HCEC 1CT (cell line): ENCODE data around the gene UTP14A.
A peak's percentile ranks its signal among the peaks of the same experiment; 100 is the strongest.
"Not testable (repeated sequence)": the region's sequence is repeated elsewhere in the genome, so short reads cannot be mapped to it uniquely, and the experiment has no call there.

Source experiments
- DNase-seq: peaks from one replicate; pipeline ENCODE4 v3.0.0-alpha.2; 2017

UTP14A gene, protein sequence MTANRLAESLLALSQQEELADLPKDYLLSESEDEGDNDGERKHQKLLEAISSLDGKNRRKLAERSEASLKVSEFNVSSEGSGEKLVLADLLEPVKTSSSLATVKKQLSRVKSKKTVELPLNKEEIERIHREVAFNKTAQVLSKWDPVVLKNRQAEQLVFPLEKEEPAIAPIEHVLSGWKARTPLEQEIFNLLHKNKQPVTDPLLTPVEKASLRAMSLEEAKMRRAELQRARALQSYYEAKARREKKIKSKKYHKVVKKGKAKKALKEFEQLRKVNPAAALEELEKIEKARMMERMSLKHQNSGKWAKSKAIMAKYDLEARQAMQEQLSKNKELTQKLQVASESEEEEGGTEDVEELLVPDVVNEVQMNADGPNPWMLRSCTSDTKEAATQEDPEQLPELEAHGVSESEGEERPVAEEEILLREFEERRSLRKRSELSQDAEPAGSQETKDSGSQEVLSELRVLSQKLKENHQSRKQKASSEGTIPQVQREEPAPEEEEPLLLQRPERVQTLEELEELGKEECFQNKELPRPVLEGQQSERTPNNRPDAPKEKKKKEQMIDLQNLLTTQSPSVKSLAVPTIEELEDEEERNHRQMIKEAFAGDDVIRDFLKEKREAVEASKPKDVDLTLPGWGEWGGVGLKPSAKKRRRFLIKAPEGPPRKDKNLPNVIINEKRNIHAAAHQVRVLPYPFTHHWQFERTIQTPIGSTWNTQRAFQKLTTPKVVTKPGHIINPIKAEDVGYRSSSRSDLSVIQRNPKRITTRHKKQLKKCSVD

DNA sequence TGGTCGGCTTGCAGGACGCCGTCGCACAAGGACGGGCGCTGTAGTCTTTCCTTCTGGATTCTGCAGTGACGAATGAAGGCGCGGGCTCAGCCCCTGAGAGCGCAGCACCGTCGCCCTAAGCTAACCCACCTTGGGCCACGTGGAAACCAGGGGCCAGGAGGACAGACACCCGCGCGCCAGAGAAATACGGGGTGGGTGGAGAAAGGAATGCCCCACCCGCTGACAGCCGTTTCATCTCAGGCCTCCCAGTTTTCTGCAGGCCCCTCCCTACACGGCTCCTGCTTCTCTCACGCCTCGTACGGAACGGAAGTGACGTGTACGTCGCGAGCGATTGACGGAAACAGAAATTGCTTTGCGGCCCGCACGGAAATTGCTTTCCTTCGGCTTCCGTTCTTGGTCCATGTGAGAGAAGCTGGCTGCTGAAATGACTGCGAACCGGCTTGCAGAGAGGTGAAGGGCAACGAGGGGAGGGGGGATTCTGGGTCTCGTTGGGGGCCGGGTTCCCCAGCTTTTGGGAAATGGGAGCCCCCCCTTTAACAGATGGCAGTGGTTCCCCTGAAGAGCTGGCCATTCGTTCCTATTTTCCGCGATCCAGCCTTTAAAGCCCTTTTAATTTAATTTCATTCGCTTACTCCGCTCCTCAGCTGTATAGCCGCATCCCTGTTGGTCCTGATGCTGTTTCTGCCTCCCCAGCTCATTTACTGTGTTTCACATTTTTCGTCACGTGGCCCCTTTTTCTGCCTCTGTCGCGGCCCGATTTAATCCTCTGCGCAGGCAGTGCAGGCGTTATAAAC, at the start of gene UTP14A:
Gene UTP14A, plus strand, starts transcription at position 378 of the 794 bp plus-strand sequence. Its CDS starts 47 bp downstream, at position 425.
- peak; percentile 86 for DNase-seq

DNA sequence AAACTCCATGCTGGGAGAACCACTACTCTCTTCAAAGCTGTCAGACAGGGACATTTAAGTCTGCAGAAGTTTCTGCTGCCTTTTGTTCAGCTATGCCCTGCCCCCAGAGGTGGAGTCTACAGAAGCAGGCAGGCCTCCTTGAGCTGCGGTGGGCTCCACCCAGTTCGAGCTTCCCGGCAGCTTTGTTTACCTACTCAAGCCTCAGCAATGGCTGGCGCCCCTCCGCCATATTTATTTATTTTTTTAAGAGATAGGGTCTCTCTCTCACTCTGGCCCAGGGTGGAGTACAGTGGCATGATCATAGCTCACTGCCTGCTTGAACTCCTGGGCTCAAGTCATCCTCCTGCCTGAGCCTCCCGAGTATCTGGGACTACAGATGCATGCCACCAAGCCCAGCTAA, 46.8 kb upstream of the UTP14A start:
- DNase-seq = not testable (repeated sequence)

DNA sequence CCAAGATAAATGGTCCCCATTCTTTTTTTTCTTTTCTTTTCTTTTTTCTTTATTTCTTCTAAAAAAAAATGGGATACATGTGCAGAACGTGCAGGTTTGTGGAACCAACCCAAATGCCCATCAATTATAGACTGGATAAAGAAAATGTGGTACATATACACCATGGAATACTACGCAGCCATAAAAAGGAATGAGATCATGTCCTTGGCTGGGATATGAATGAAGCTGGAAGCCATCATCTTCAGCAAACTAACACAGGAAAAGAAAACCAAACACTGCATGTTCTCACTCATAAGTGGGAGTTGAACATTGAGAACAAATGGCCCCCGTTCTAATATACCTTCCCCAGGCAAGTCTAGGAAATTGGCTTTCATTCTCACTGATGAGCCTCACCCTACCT, 39.6 kb upstream of the UTP14A start:
- DNase-seq = not testable (repeated sequence)

DNA sequence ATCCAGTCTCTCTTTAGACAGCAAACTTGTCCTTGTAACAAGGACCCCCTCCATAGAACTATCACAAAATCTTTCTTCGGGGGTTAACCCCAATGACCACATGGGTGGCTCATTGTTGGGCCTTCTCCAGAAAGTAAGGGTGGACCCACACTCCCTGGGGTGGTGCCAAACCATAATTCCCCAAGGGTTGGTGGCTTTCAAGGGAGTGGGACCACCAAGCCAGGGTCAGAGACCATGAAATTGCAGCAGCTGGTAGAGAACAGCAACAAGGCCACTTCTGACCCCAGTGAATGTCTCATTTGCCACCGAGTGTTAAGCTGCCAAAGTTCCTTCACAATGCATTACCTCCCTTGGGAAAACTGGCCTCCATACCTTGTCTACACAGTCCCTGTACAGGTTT, 33.4 kb upstream of the UTP14A start:
- no peak for DNase-seq

DNA sequence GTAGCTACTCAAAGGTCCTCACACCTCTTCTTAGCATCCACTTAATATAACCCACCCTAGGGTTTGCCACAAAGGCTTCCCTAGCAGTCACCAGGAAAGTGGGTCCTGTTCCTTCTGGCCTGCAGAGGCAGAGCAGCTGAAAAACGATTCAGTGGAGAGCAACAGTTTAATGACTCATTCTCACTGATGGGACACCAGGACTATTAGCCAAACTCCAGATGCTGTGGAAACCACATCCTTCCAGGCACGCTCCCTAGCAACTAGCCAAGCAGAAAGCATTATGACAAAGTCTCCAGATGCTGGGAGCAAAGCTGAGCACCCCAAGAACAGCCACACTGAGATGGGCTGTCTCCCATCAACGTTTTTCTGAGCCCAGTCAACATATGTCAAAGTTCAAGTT, 30.3 kb upstream of the UTP14A start:
- peak; percentile 82 for DNase-seq

DNA sequence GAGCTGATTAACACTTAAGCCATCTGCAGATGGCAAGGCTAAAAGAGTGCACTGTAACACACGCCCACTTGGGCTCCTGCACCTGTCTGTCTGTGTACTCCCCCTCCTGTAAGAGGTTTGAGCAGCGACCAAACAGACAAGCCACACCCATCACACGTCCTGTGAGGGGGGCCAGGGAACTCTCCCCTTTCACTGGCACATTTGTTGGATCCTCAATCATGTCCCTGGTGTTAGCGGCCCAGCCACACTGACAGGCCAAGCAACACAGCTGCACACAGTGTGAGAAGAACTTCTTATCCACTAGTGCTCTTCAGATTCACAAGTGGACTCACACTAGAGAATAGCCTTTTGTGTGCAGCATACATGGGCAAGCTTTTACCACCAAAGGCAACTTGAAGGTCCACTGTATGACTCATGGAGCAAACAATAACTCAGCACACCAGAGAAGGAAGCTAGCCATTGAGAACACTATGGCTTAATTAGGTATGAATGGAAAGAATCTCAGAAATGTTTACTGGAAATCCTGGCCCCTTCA, 29.1 kb upstream of the UTP14A start:
- peak; percentile 31 for DNase-seq

DNA sequence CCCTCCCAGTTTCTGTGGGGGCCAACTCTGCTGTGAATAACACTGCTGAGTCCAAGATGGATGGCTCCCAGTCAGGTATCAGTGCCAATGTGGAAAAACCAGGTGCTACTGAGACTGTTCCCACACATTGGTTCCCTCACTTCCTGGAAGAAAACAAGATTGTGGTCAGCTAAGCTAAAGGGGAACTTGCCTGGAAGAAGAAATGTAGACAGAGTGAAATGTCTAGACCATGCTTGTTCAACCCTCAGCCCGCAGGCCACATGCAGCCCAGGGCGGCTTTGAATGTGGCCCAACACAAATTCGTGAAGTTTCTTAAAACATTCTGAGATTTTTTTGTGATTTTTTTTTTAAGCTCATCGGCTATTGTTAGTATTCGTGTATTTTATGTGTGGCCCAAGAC, 28.6 kb upstream of the UTP14A start:
- DNase-seq = no peak

DNA sequence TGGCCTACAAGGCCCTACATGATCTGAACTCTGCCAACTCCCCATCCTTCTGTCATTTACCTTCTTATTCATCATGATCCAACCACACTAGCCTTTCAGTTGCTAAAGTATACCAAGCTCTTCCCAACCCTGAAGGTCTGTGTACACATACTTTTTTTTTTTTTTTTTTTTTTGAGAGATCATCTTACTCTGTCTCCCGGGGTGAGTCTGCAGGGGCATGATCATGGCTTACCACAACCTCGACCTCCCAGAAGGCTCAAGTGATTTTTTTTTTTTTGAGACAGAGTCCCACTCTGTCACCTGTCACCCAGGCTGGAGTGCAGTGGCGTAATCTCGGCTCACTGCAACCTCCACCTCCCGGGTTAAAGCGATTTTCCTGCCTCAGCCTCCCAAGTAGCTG, 5.9 kb upstream of the UTP14A start:
- no peak for DNase-seq

DNA sequence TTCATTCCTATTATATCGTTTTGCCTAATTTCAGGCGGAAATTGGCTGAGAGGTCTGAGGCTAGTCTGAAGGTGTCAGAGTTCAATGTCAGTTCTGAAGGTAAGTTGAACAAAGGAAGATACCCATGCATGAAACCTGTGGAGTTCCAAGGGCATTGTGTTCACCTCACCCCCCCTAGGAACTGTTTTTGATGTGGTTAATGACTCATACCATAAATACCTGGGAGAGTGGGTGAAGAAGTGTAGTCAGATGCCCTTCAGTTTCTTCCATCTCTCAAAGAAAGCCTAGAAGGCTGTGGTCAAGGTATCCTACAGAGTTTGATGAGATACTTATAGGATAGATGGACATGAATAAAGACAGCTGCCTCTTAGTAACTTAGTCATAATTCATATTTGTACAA, 2.7 kb downstream of the UTP14A start:
- no peak for DNase-seq

DNA sequence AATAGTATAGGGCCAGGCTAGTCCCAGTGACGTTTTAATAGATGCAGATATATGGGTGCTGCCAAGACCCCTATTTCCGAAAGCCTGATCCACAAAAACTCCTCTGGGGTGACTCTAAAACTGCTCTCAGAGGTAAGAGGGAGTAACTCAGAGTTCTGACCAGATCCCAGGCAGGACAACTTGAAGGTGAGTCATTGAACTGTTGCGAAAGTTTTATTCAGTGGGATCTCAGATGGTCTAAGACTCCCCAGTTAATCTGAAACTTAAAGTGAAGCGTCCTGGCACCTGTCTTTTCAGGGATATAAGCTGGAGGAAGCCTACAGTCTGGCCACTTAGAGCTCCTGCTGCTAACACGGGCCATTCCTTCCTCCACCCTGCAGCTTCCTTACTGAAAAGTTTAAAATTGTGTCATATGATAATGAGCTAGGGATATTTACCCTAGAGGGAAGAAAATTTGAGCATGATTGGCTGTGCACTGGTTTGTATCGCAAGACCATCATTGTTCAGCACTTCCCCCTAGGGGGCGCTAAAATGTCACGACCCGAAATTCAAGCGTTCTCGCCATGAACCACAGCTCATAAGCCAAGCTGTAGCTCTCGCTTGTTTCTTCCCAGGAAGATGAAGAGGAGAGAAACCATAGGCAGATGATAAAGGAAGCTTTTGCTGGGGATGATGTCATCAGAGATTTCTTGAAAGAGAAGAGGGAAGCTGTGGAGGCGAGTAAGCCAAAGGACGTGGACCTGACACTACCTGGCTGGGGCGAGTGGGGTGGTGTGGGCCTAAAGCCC, 19.5 kb downstream of the UTP14A start:
- peak; percentile 44 for DNase-seq

DNA sequence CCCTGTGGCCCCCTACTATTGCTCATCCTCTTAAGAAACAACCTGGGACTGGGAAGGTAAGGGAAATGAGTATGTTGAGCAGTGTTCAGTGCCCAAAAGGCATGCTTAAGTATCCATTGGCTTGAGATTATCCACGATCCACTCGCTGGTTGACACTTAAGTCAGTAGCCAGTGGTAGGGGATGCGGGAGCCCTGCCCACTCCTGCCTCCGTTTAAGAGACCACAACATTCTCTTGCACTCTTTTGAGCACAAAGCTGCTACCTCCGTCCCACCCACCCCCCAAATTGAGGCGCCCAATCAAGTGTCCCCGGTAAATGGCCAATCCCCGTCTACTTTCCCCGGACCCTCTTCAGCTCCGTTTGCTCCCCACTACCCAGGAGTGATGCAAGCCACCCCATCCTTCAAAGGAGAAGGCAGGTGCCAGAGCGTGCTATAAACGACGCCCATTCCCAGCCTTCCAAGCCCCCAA, 25.0 kb downstream of the UTP14A start:
- no peak for DNase-seq

DNA sequence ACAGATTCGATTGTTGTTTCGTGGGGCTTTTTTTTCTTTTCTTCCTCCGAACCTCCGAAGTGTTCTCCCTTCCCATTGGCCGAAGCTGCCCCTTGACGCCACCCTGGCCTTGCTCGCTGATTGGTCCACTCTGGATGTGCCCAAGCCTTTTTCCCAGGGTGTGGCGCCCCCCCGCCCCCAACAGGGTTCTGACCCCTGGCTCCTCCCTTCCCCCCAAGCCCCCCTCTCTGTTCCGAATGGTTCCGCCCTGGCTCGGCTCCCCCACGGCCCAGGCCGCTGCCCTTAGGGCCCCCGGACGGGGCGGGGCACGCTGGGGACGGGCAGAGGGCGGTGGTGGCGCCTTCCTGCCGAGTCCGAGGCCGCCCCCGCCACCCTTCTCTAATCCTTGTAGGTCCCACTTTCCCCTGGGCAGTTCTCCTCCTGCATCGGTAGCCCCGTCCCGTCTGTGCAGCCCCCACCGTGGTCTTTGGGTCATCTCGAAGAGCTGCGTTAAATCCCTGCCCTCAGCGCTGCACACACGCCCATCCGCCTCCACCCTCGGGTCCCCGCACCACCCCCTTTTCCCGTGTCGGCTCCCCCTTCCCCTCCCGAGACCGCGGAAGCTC, 25.5 kb downstream of the UTP14A start:
- DNase-seq = peak; percentile 91

DNA sequence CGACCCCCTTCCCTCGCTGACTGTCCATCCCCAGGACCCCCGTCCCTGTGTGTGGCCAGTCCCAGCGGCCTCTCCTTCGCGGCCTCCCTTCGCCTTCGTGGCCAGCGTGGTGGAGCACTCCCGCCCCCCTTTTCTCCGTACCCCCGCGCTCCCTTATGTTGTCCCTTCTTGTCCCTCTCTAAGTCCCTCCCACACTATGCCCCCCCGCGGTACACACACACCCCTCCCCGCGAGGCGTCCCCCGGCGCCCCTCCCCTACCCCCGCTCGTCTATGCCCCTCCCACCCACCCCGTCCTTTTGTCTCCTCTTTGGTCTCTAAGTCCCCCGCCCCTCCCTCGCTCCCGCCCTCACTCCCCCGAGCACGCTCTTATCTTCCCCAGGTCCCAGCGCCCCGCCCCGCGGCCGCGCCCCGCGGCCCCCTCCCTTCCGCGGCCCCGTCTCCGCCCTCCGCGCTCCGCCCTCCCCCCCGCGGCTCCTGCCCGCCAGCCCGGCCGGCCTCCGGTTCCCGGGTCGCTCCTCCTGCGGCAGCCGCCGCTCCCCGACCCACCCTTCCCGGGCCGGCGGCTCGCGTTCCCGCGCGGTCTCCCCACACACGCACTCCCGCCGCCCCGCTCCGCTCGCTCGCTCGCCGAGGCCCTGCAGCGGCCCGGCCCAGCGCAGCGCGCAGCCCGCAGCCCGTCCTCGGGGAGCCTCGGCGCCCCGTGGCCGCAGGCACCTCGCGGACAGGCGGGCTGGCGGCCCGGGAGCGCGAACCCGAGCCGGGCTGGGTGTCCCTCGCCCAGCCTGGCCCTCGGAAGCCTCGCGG, 26.3 kb downstream of the UTP14A start:
- peak; percentile 81 for DNase-seq

DNA sequence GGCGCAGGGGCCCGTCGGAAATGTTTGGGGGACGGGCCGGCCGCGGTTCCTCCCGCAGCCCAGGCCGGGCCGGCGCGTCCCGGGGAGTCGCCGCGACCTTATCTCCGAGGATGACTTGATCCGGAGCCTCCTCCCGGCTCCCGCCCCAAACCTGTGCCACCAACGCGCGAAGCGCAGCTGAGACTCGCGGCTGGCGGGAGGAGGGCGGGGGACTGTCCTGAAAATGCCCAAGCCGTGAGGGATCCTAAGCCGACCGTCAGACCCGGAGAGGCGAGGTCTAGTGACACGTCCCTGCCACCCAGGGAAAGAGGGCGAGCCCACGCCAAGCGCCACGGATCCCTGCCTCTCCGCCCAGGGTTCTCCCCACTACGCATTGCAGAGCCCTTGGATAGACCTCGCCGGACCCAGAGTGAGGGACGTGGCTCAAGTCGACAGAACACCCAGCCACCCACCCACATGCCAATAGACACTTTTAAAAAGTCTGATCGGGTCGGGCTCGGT, 26.9 kb downstream of the UTP14A start:
- DNase-seq = no peak

DNA sequence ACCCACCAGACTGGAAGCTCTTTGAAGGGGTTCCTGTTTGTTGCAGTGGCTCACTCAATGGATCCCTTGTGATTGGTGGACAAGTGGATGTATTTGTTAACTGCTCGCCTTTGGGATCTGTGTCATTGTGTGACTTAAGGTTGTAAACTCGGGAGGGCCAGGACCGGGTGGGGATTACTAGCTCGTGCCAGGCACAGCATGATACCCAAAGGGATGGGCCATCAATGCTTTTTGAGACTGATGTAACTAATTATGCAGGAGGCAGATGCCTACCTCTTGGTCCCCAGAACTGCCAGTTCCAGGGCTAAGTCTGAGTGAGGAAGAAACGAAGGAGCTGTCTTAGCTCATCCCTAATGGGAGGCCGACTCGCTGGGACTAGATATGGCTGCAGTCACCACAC, 27.7 kb downstream of the UTP14A start:
- DNase-seq = no peak

DNA sequence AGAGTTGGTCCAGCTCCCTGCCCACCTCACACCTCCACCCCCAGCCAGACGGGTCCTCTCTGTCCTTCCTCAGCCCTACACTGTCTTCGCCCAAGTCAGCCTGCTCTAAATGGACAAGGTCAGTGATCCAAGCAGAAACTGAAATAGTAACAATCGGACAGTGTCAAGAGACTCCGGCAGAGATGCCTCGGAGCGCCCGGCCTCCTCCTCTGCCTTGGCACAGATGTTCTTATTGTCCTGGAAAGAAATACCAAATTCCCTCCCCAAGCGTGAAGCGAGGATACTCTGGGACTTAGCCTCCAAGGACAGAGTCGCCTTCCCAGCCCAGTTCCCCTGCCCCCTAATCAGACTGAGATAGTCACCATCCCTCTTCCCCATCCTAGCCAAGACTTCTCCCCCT, 28.5 kb downstream of the UTP14A start:
- no peak for DNase-seq

DNA sequence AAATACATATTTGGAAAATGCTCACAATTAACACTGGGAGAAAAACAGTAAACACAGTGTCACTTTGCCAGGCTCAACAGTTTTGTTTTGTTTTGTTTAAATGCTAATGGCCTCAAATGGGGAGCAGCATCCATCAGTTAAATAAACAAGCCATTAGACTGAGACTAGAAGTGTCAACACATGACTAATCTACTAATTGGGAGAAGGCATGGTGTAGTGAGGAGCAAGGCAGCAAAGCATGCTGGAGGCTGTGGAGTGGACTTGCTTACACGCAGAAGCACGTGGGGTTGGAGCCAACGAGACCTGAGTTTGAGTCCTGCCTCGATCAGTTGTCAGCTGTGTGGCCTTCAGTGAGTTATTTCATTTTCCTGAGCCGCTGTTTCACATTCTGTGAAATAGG, 29.0 kb downstream of the UTP14A start:
- no peak for DNase-seq

DNA sequence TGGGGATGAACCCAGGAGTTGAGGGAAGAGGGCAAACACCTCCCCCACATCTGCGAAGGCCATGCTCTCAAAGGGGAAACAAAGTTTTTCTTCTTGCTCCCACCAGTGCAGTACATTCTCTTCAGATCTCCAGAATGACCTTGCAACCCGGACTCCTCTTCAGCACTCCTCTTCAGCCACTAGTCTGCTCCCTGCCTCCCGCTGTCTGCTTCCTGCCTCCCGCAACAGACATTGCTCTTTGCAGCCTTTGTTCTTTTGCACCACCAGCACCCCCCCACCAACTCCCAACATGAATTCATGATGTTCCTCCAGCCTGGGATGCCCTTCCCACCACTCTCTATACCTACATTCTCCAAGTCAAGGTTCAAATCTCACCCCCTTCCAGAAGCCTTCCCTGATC, 32.1 kb downstream of the UTP14A start:
- no peak for DNase-seq

DNA sequence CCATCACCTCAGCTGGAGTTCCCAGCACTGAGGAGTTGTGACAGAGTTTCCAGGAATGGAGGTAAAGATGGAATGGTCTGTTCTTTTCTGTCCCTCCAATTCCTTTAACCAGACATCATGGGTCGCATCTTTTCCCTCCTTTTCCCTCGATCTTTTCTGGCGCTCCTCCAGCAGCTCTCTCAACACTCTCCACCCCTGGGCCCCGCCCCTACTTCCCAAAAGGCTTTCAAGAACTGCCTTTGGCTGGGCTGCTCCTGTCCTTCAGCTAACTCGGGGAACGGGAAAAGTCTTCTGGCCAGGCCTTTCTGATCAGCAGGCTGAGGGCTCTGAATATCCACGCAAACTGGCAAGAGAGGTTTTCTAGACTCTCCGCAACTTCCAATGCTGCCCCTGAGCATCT, 34.0 kb downstream of the UTP14A start:
- no peak for DNase-seq

DNA sequence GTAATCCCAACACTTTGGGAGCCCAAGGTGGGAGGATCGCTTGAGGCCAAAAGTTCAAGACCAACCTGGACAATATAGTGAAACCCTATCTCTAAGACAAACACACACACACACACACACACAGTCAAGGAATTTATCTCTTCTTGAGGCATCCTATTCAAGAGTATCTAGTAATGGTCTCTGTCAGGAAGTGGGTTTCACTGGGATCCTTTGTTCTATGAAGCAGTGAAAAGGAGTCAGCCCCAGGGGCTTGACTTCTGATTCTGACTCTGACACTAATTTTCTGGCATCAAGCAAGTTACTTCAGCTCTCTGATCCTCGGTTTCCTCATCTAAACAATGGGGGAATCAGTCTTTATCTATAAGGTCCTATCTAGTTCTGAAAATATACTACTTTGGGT, 34.8 kb downstream of the UTP14A start:
- no peak for DNase-seq

DNA sequence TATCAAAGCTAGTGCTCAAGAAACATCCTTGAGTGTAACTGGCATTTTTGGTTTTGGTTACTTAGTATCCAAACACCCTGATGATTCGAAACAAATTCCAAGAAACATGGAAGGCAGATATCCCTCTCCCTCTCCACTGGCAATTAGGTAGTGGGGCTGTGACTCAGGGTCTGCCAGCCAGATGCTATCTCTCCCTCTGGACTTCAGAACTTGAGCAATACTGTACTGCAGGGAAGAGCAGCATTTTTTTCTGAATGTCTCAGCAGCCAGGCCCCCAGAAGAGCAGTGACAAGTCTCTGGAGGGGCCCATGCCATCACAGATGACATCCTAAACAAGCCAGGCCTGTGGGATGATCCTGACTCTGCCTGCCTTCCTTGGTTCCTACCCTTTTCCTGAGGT, 39.2 kb downstream of the UTP14A start:
- DNase-seq = no peak
